Astrocyte (in vitro differentiated cells and primary cell): ENCODE data around the gene SEC14L3.

ENCODE experiments used
- EZH2 ChIP-seq: IDR thresholded peaks from 2 replicates; pipeline ENCODE4 v1.6.1; 2012; ENCODE audit warnings: mild to moderate bottlenecking, low read length, inconsistent platforms; ENCODE audit not compliant: insufficient read depth
- TF ChIP-seq, protein P1 (sequence below): IDR thresholded peaks from 2 replicates; pipeline ENCODE4 v1.5.1; 2011; ENCODE audit warnings: low read depth, mild to moderate bottlenecking, inconsistent platforms, low read length, moderate library complexity; ENCODE audit not compliant: insufficient read depth

DNA sequence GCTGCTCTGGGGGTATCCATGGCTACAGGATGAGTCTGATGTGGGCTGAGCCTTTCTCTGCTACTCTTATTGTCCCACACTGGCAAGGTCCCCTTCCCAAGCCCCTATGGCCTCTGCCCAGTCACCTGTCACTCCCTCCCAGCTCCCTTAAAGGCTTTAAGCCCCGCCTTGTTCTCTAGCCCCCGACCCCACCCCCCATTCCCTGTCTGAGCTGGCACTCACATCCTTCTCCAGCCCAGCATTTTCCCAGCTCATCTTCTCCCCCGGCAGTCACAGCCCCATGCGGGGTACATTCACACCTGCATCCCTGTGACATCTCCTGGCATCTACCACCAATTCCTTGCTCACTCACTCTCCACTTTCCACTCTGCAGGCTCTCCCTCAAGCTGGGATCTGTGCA lies 41.9 kb downstream of the SEC14L3 start:
- TF ChIP-seq, protein P1, sequence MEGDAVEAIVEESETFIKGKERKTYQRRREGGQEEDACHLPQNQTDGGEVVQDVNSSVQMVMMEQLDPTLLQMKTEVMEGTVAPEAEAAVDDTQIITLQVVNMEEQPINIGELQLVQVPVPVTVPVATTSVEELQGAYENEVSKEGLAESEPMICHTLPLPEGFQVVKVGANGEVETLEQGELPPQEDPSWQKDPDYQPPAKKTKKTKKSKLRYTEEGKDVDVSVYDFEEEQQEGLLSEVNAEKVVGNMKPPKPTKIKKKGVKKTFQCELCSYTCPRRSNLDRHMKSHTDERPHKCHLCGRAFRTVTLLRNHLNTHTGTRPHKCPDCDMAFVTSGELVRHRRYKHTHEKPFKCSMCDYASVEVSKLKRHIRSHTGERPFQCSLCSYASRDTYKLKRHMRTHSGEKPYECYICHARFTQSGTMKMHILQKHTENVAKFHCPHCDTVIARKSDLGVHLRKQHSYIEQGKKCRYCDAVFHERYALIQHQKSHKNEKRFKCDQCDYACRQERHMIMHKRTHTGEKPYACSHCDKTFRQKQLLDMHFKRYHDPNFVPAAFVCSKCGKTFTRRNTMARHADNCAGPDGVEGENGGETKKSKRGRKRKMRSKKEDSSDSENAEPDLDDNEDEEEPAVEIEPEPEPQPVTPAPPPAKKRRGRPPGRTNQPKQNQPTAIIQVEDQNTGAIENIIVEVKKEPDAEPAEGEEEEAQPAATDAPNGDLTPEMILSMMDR: no peak
- TF ChIP-seq EZH2: no peak
